Measurements from ENCODE around the gene ZNF214.

Gene ZNF214

DNA sequence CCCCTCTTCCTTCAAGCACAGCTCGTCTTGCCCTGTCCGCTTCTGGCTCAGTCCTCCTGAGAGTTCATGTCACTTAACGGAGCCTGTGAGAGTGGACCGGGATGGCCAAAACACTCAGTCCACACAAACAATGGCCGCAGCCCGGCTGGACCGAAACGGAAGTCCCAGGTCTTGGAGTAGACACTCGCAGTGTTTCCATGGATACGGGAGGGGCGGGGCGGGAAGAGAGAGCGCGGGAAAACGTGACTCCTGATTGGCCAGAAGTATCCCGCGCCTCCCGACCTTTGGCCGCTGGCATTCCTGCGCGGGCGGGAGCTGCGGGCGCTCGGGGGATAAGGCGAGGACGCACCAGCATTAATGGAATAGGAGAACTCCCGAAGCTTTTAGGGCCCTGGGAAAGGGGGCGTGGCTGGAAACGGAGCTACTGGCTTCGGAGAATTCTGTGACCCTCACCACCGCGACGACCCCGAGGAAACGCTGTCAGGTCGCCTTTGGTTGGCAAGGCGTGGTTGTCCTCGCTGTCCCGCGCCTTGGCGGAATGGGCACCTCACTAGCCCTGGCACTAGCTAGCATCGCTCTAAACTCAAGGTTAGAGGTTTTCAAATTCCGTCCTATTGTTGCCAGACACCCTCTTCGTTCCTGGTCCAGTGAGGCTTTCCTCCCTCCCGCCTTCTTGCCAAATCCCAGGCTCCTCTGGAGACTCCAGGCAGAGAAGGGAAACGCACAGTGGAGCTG, at the start of gene ZNF214, which contains the start of gene NLRP14:
ZNF214 (minus strand) TSS at position 164 of the 735 bp plus-strand sequence. CDS start 17,511 bp downstream, outside the sequence.
NLRP14 (plus strand) TSS at position 297 of the 735 bp plus-strand sequence. CDS start 18,108 bp downstream, outside the sequence.
- no peak for DNase-seq (ENCODE audit: low read depth)

DNA sequence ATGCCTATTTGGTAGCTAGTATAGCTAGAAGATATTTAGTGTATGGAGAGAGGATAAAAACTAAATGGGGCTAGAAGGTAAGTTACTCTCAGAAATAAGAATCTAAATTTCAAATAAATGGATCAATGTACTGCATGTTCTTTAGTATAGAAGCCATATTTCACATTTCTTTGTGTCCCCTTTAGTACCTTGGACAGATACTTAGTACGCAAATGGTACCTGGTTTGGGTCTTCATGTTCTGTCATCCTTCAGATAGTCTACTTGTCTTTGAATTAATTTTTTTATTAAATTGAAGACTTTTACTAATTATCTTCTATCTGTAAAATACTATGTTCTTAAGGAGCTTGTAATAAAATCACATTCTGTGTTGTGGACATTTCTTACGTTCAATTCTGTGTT, 42.4 kb upstream of the ZNF214 start:
- no peak for DNase-seq (ENCODE audit: low read depth)

DNA sequence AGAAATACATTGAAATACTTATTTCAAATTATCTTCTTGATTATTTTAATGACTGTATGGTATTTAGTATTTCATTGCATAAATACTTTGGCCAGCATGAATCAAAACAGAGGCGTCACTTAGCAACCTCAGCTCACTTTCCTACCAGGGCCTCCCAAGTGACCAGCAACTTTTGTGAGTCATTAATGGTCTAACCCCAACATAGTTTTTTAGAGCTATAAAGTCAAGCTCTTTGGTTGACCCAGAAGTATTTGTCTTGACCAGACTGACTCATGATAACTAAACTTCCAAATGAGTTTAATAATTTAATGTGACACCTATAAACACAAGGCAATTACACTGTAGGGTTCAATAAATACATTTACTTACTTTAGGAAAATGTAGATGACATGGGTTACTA, 40.7 kb upstream of the ZNF214 start:
- DNase-seq (ENCODE audit: low read depth) = no peak

- no peak for DNase-seq (ENCODE audit: low read depth)
Measured at GRCh38 chr11:7057641-7058040, 37.5 kb upstream of the ZNF214 start.

- no peak for DNase-seq (ENCODE audit: low read depth)
Measured at GRCh38 chr11:7056828-7057513, 36.8 kb upstream of the ZNF214 start.

GRCh38 chr11:7050191-7050590, 30.0 kb upstream of the ZNF214 start:
- DNase-seq (ENCODE audit: low read depth) = no peak

DNA sequence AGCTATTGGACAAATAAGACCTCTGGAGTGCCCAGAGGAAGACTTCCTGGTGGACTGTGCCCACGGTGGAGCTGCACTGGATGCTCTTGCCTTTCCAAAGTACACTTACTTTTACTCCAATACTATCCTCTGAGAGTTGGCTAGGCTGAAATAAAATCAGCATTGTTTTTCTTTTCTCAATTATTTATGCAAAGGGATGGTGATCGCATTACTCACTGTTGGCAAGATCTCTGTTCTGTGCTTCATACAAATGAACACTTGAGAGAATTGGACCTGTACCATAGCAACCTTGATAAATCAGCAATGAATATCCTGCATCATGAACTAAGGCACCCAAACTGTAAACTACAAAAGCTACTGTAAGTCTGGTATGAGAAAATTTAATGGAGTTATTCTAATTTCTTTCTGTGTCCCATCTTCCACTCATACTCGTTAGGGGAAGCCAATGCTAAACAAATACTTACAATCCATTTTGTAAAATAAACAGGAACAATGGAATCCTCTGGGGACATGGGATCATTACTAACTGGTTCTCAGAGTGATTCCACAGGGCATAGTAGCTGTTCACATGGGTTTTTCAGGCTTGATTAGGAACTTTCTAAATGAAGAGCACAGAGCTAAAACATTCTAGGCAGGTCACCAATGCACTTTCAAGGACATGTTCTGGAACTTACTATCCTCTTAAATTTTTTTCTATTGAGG, 26.5 kb upstream of the ZNF214 start:
- no peak for DNase-seq (ENCODE audit: low read depth)

DNA sequence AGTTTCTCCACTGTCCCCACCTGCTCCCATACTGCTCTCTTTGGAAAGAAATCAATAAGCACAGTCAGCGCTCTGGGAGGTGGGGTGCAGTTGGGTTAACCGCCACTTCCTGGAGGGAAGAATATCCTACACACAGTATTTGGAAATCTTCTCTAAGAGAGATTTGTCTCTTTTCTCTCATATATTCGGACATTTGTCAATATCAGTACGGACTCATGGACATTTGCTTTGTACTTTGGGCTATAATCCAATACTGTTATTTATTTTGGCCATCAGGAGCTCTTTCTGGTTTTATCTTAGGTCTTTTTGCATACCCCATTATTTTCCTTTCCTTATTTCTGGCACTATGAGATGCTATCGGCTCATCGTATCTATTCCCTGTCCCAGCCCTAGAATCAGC, 13.9 kb upstream of the ZNF214 start:
- DNase-seq (ENCODE audit: low read depth) = no peak

GRCh38 chr11:7032692-7033091, 12.5 kb upstream of the ZNF214 start:
- DNase-seq (ENCODE audit: low read depth) = no peak

- DNase-seq (ENCODE audit: low read depth) = no peak
Measured at GRCh38 chr11:7031471-7031871, 11.3 kb upstream of the ZNF214 start.

- DNase-seq (ENCODE audit: low read depth) = no peak
Measured at GRCh38 chr11:7030836-7031235, 10.7 kb upstream of the ZNF214 start.

DNA sequence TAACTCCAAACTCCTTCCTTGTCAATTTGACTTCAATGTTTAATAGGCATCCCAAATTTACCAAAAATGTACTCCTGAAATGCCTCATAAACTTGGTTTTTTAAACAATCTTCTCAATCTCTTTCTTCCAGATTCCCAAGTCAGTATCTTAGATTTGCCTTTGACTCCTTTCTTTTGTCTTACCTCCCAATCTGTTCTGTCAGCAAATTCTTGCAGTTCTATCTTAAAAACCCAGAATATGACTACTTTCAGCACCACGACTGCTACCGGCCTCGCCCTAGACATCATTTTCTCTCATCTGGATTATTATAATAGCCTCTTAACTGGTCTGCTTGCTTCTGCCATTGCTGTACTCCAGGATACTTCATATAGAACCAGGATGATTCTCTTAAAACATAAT, 8.0 kb upstream of the ZNF214 start:
- DNase-seq (ENCODE audit: low read depth) = no peak

DNA sequence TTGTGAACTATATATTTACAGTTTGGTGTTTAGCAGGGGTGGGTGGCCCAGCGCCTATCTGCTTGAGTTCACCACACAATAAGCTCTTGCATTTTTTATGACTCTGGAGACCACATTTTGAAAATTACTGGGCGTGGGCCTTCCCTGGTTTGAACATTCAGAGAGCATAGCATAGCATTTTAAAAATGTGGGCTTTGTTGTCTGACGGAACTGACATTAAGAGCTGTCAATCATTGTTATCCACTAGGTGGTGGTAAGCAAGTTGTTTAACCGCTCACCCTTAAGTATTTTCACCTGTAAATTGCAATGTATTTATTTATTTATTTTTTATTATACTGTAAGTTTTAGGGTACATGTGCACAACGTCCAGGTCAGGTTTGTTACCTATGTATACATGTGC, 1.2 kb upstream of the ZNF214 start:
- DNase-seq (ENCODE audit: low read depth) = no peak

DNA sequence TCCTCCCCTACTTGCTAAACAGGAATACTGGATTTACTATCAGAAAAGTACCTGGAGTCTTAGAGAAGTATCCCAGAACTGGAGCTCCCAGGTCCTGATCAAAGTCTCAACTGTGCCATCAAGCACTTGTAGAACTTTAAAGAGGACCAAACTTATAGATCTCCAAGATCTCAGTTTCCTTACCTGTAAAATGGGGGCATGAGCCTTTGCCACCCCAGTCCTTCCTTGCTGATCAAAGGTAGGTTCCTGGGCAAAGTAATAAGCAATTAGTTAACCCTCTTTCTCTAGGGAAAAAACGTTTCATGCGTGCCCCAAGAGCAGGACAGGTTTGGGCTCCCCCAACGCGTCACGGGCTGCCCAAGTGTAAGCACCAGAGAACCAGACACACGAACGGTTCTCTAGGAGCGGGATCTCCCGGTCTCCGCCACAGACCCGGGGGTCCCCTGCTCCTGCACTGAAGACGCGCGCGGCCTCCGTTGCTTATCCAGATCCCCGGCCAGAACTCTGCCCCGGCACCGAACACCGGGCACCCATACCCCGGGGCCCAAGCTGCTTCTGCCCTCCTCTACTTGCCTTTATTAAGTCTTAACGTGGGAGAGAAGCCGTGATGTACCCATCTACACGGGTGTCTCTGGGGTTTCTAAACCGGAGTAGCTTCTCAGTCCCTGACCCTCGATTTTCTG, 505 bp downstream of the ZNF214 start:
- no peak for DNase-seq (ENCODE audit: low read depth)

DNA sequence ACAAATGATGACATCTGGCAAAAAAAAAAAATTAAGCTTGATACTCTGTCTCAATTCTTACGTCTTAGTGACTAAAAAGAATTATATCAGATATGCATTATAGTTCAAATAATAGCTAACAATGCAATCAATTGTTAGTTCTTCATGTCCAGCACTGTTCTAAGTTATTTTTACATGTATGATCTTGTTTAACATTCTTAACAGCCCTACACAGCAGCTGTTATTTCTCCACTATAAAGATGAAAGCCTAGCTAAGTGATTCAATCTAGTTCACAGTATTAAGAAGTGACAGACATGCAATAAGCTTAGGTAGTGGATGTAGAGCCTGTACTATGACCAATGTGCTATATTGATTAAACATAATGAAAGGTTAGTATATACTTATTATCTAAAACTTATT, 4.1 kb downstream of the ZNF214 start:
- no peak for DNase-seq (ENCODE audit: low read depth)

DNA sequence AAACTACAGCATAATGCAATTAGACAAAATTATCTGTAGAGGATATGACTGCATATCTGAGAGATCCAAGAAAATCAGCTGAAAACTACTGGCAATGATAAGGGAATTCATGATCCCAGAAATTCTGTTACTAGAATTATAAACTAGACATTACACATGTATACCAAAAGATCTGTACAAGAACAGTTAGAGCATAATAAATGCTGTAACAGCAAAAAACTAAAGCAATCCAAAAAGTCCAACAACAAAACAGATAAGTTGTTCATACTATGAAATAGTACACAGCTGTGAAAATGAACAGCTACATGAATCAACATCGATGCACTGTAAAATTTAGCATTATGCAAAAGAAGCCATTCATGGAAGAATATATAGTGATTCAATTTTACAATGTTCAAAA, 6.0 kb downstream of the ZNF214 start:
- DNase-seq (ENCODE audit: low read depth) = no peak

DNA sequence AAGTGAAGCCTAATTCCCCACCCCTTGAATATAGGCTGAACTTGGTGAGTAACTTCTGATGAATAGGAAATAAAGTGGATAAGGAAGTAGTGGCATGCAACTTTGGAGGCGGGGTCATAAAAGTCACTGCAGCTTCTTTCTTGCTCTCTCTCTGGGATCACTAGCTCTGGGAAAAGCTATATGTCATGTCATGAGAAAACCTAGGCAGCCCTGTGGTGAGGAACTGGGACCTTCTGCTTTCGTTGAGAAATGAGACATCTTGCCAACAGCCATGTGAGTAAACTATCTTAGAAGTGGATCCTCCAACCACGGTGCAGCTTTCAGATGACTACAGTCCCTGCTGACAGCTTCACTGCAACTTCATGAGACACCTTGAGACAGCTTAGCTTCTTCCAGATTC, 15.7 kb downstream of the ZNF214 start:
- DNase-seq (ENCODE audit: low read depth) = no peak

- DNase-seq (ENCODE audit: low read depth) = no peak
Measured at GRCh38 chr11:6995703-6996102, 24.4 kb downstream of the ZNF214 start.

- no peak for DNase-seq (ENCODE audit: low read depth)
Measured at GRCh38 chr11:6992457-6993417, 27.4 kb downstream of the ZNF214 start.

- DNase-seq (ENCODE audit: low read depth) = no peak
Measured at GRCh38 chr11:6992026-6992425, 28.1 kb downstream of the ZNF214 start.

DNA sequence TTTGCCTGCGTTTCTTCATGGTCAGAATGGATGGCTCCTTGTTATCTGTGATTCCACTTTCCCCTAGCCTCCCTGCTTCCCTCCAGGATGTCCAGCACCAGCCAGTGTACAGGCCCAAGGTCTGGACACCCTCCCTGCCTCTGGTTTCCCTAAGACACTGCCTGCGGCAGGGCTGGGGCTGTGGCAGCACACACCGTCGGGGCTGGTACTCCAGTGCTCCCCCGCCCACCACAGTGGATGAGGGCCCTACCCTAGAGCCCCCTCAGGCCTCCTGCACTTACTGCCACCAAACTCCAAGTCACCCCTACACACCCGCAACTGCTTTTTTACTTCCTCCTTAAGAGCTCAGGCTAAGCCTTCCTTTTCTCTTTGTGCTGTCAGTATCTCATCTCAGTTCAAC, 28.9 kb downstream of the ZNF214 start:
- no peak for DNase-seq (ENCODE audit: low read depth)
